Large intestine (tissue), 3 donors: ENCODE results near the gene ADARB2. TPM values are rescaled to one million over a fixed set of nuclear protein-coding genes. Genes with fewer than 3 reads are reported as not detected.

Experiments used
- DNase-seq, 2 donors: peaks; one replicate each; pipeline versions ENCODE4 v3.0.0 to v3.0.0-alpha.2; 2013
- H3K27ac ChIP-seq: one replicate; pipeline ENCODE4 v1.5.1; 2013; ENCODE audit warnings: low read length
- H3K27me3 ChIP-seq: 2 replicates; pipeline ENCODE4 v1.6.1; 2013; ENCODE audit warnings: low read length; ENCODE audit not compliant: control insufficient read depth, insufficient read depth
- H3K36me3 ChIP-seq: 2 replicates; pipeline ENCODE4 v1.6.1; 2013; ENCODE audit warnings: low read length; ENCODE audit not compliant: control insufficient read depth, insufficient read depth
- H3K4me1 ChIP-seq: one replicate; pipeline ENCODE4 v1.6.1; 2013; ENCODE audit warnings: low read length; ENCODE audit not compliant: control insufficient read depth, insufficient read depth
- H3K4me3 ChIP-seq: one replicate; pipeline ENCODE4 v1.5.1; 2013; ENCODE audit warnings: low read length
- H3K9me3 ChIP-seq: one replicate; pipeline ENCODE4 v1.6.1; 2013; ENCODE audit warnings: mild to moderate bottlenecking, low read depth, low read length, moderate library complexity; ENCODE audit not compliant: control insufficient read depth
- WGBS: methylation state at CpG from one replicate; pipeline ENCODE4 v1.1.5; 2013; ENCODE audit warnings: low lambda C conversion rate; ENCODE audit not compliant: insufficient coverage; 5-methylcytosine and 5-hydroxymethylcytosine counted together
- polyA plus RNA-seq: library from polyadenylated mRNA; unstranded; fragments of 120-200 nt; gene quantifications from one replicate; pipeline ENCODE4 v1.2.1, GENCODE V29; 2013

ADARB2 gene
- polyA plus RNA-seq, 1 donor = 0.52 TPM

DNA sequence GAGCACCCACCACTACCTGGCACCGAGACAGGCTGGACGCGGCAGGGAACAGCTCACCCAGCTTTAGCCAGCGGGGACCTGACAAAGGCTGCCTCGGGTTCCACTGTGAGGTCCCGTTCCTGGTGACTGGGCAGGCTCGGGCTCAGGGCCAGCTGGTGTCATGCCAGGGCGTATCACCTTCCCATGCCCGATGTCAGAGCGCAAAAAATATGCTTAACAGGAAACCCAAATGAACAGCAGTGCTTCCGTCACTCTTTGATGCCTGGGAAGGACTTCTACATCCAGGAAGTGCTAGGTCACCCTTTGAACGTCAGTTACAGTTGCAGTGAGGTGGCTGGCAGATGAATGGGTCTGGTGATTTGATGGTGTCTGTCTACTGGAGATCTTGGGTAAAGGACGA, 106.0 kb downstream of the ADARB2 start:
- Histone ChIP-seq H3K4me1 (no peaks in the 10 kb centered on the region), H3K36me3 (no peaks in the 10 kb centered on the region), H3K27ac (no peak overlapping the region), H3K9me3 (no peaks in the 10 kb centered on the region), H3K27me3 (peaks cover 5% of the 10 kb centered on the region), H3K4me3 (no peak overlapping the region)
- no peak for DNase-seq
- no CpG with 5 or more reads among the region's 13 CpGs for WGBS

DNA sequence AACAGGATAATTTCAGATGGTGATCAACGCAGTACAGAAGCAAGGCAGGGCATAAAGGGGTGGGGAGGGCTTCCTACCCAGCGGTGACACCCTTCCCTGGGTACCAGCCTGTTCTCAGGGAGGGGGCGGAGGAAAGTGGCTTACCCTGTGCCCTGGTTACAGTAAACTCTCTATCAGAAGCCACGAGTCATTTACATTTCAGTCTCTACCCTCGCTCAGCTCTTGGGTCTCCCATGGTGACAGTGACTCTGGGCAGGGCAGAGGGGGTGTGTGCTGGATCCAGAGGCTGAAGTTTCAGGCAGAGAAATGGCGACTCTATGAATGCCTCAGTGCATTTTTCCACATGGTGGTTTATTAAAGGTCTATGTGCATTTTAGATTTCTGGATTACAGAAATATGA, 107.0 kb downstream of the ADARB2 start:
- H3K36me3 ChIP-seq = no peaks in the 10 kb centered on the region
- H3K4me1 ChIP-seq = no peaks in the 10 kb centered on the region
- WGBS = no CpG with 5 or more reads among the region's 6 CpGs
- H3K27me3 ChIP-seq = peaks cover under 1% of the 10 kb centered on the region
- H3K27ac ChIP-seq = no peak overlapping the region
- H3K9me3 ChIP-seq = no peaks in the 10 kb centered on the region
- no peak for DNase-seq
- H3K4me3 ChIP-seq = no peak overlapping the region

DNA sequence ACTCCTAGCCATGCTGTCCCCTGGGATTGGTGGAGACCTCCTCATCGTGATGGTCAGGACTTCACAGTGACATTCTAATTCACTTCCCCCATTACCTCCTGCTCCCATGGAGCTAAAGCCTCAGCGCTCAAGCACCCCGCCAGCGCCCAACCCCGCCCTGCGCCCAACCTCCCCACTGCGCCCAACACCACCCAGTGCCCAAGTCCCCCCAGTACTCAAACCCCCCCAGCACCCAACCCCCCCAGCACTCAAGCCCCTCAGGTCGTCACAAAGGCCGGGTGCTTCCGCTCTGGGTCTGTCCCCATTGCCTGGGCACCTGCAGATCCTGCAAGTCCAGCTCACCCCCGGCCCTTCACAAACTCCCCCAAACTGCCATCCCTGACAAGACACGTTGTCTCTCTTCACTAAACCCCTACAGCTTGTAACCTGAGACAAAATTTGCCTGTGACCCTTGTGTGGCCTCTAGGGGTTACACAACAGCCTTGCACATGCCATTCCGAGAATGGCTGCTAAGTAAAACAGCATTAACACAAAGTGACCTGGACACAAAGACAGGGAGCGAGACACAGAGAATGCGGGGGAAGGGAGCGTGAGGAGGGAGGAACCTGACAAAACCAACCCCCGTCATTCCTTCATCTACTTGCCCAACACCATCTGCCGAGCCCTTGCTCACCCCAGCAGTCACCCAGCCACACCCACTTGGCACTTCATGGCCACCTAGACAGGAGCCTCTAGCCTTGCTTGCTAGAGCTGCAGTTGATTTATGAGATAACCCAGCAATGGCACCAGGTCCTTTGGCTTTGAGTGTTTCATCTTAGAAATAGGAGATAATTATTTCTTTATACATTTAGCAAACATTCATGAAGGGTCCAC, 107.8 kb downstream of the ADARB2 start:
- Histone ChIP-seq H3K27ac (no peak overlapping the region), H3K4me1 (no peaks in the 10 kb centered on the region), H3K27me3 (no peaks in the 10 kb centered on the region), H3K36me3 (no peaks in the 10 kb centered on the region), H3K4me3 (no peak overlapping the region), H3K9me3 (no peaks in the 10 kb centered on the region)
- DNase-seq = no peak
- no CpG with 5 or more reads among the region's 18 CpGs for WGBS

DNA sequence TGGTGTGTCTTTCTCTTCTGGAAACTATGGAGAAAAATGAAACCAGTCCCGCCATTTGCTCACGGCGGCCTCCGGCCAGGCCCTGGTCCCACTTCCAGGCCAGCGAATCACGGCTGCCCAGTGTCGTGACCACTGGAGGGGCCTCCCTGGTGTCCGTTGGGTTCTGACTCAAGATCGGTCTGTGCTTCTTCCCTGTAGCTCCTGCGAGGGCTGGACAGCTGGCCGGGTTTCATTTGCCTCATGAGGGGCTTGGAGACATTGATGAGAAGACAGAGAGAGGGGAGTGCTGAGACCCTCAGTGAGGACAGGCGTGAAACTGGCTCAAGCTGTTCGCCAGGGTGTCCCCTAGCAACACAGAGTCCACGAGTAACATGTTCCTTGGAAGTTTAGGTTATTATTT, 108.6 kb downstream of the ADARB2 start:
- Histone ChIP-seq H3K4me1 (no peaks in the 10 kb centered on the region), H3K9me3 (no peaks in the 10 kb centered on the region), H3K27me3 (no peaks in the 10 kb centered on the region), H3K27ac (no peak overlapping the region), H3K36me3 (no peaks in the 10 kb centered on the region), H3K4me3 (no peak overlapping the region)
- DNase-seq = no peak
- no CpG with 5 or more reads among the region's 14 CpGs for WGBS

DNA sequence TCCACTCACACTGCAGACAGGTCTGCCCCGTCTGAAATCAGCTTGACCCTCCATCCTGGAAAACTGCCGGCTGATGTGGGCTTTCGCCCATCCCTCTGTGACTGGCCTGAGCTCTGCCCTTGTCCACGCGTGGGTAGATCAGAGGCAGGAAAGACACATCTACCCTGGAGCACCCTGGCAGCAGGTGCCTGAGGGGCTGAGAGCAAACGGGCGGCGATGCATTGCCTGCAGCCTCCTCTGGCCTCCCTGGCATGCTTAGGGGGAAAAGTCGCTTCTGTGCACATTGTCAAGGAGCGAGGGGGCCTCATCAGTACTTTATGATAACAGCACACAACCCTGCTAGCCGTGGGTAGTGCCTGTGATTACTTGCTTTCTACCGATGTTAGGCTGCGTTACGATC, 109.4 kb downstream of the ADARB2 start:
- WGBS = no CpG with 5 or more reads among the region's 14 CpGs
- no peak overlapping the region for H3K27ac ChIP-seq
- no peaks in the 10 kb centered on the region for H3K27me3 ChIP-seq
- DNase-seq = no peak
- H3K9me3 ChIP-seq = no peaks in the 10 kb centered on the region
- H3K4me1 ChIP-seq = no peaks in the 10 kb centered on the region
- no peak overlapping the region for H3K4me3 ChIP-seq
- H3K36me3 ChIP-seq = no peaks in the 10 kb centered on the region

DNA sequence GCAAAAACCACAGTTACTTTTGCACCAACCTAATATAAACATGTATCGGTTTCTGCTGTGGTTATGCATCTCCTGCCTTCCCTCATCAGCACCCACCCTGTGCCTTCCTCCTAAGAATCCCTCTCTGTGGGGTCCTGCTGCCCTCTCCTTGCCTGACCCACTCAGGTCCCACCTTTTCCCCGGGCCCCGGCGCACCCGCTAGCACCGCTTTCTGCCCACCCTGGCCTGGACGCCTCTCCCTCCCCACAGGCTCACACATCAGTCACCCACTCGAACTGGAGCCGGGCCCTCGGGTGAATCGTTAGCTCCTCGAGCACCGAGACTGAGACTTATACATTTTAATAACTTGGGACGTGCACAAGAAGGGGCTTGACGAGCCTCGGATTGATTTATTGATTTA, 110.5 kb downstream of the ADARB2 start:
- WGBS = no CpG with 5 or more reads among the region's 16 CpGs
- Histone ChIP-seq H3K9me3 (no peaks in the 10 kb centered on the region), H3K27me3 (no peaks in the 10 kb centered on the region), H3K36me3 (no peaks in the 10 kb centered on the region), H3K4me3 (no peak overlapping the region), H3K27ac (no peak overlapping the region), H3K4me1 (no peaks in the 10 kb centered on the region)
- no peak for DNase-seq

- WGBS = no CpG with 5 or more reads among the region's 22 CpGs
- Histone ChIP-seq H3K4me3 (no peak overlapping the region), H3K4me1 (no peaks in the 10 kb centered on the region), H3K27ac (no peak overlapping the region), H3K9me3 (no peaks in the 10 kb centered on the region), H3K27me3 (no peaks in the 10 kb centered on the region), H3K36me3 (no peaks in the 10 kb centered on the region)
- no peak for DNase-seq
These were observed 110.9 kb downstream of the ADARB2 start for GRCh38 chr10:1626410-1626809.

DNA sequence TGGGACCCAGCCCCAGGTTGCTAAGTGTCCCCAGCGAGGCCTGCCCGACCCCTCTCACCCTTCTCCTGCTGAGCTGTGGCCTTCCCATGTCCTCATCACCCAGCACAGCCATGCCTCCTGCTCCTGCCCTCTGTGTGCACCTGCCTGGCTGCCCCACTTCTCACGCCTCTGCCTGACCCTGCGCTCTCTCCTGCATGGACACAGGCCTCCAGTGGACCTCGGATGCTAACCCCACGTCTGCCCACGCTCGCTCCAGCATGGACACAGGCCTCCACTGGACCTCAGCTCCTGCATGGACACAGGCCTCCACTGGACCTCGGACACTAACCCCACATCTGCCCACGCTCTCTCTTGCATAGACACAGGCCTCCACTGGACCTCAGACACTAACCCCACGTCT, 111.6 kb downstream of the ADARB2 start:
- H3K27ac ChIP-seq = no peak overlapping the region
- H3K4me1 ChIP-seq = no peaks in the 10 kb centered on the region
- WGBS = no CpG with 5 or more reads among the region's 11 CpGs
- H3K9me3 ChIP-seq = no peaks in the 10 kb centered on the region
- no peak overlapping the region for H3K4me3 ChIP-seq
- no peaks in the 10 kb centered on the region for H3K27me3 ChIP-seq
- H3K36me3 ChIP-seq = no peaks in the 10 kb centered on the region
- DNase-seq = no peak

DNA sequence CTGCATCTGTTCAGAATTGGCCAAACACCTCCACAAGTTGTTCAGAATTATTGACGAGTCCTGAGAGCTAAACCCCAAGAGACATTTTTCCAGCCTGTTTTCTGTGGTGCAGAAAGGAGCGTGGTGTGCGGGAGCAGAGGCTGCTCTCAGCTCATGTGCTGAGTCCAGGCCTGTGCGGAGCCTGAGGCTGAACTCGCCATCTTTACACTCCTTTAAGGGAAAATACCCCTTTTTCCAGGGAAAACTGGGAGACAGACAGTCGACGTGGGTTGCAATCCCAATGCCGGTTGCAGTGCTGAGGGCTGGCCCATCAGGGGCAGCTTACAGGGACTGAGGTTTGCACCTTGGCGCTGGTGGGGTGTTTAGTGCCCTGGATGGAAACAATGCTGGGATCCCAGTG, 112.2 kb downstream of the ADARB2 start:
- no peaks in the 10 kb centered on the region for H3K36me3 ChIP-seq
- no peak for DNase-seq
- H3K9me3 ChIP-seq = no peaks in the 10 kb centered on the region
- no CpG with 5 or more reads among the region's 9 CpGs for WGBS
- no peaks in the 10 kb centered on the region for H3K27me3 ChIP-seq
- H3K4me3 ChIP-seq = no peak overlapping the region
- no peaks in the 10 kb centered on the region for H3K4me1 ChIP-seq
- H3K27ac ChIP-seq = no peak overlapping the region

GRCh38 chr10:1624240-1624639, 113.1 kb downstream of the ADARB2 start:
- Histone ChIP-seq H3K4me3 (no peak overlapping the region), H3K4me1 (no peaks in the 10 kb centered on the region), H3K27me3 (no peaks in the 10 kb centered on the region), H3K9me3 (no peaks in the 10 kb centered on the region), H3K27ac (no peak overlapping the region), H3K36me3 (no peaks in the 10 kb centered on the region)
- WGBS = no CpG with 5 or more reads among the region's 12 CpGs
- no peak for DNase-seq

- DNase-seq = no peak
- Histone ChIP-seq H3K27ac (no peak overlapping the region), H3K4me1 (no peaks in the 10 kb centered on the region), H3K9me3 (no peaks in the 10 kb centered on the region), H3K4me3 (no peak overlapping the region), H3K36me3 (no peaks in the 10 kb centered on the region), H3K27me3 (no peaks in the 10 kb centered on the region)
These were observed 116.5 kb downstream of the ADARB2 start for GRCh38 chr10:1620803-1621202.
